HG02973 (cell line): Measurements from ENCODE around the gene JAKMIP1.
"Not testable (repeated sequence)": the region's sequence is repeated elsewhere in the genome, so short reads cannot be mapped to it uniquely, and the experiment has no call there.

Experiments used
- ATAC-seq: cut with Tn5 transposase; IDR thresholded peaks from one replicate; pipeline ENCODE4 v1.9.1; 2021; ENCODE audit warnings: moderate library complexity; ENCODE audit not compliant: unreplicated experiment

JAKMIP1 gene

GRCh38 chr4:5999830-6000365, 200.5 kb downstream of the JAKMIP1 start:
- ATAC-seq = no peak

- ATAC-seq = no peak
These were observed 201.0 kb downstream of the JAKMIP1 start for GRCh38 chr4:5999356-5999755.

- ATAC-seq = peak; percentile 51
These were observed 201.9 kb downstream of the JAKMIP1 start for GRCh38 chr4:5998333-5998936.

GRCh38 chr4:5996641-5997040, 203.7 kb downstream of the JAKMIP1 start:
- ATAC-seq = no peak

- no peak for ATAC-seq
These were observed 204.3 kb downstream of the JAKMIP1 start for GRCh38 chr4:5995901-5996623.

- ATAC-seq = no peak
These were observed 206.2 kb downstream of the JAKMIP1 start for GRCh38 chr4:5993876-5994811.

GRCh38 chr4:5993346-5993745, 207.0 kb downstream of the JAKMIP1 start:
- not testable (repeated sequence) for ATAC-seq

GRCh38 chr4:5992828-5993321, 207.5 kb downstream of the JAKMIP1 start:
- no peak for ATAC-seq

- ATAC-seq = no peak
These were observed 208.1 kb downstream of the JAKMIP1 start for GRCh38 chr4:5992171-5992827.

- ATAC-seq = no peak
These were observed 208.9 kb downstream of the JAKMIP1 start for GRCh38 chr4:5991405-5991804.

GRCh38 chr4:5990446-5991160, 209.7 kb downstream of the JAKMIP1 start:
- ATAC-seq = no peak

GRCh38 chr4:5989236-5990225, 210.8 kb downstream of the JAKMIP1 start:
- ATAC-seq = no peak

GRCh38 chr4:5988086-5988845, 212.1 kb downstream of the JAKMIP1 start:
- no peak for ATAC-seq

- ATAC-seq = no peak
These were observed 215.5 kb downstream of the JAKMIP1 start for GRCh38 chr4:5984843-5985242.

- ATAC-seq = no peak
These were observed 218.0 kb downstream of the JAKMIP1 start for GRCh38 chr4:5982156-5982973.

- no peak for ATAC-seq
These were observed 219.8 kb downstream of the JAKMIP1 start for GRCh38 chr4:5980436-5981155.

GRCh38 chr4:5979981-5980380, 220.4 kb downstream of the JAKMIP1 start:
- ATAC-seq = no peak
